Erythroblast (primary cell): ENCODE results near the gene SHLD1.

Experiments
- GATA1 ChIP-seq: IDR thresholded peaks from 2 replicates; pipeline ENCODE4 v1.6.1; 2011; ENCODE audit warnings: low read depth, mild to moderate bottlenecking, control low read depth, low read length, moderate library complexity
- POLR2A ChIP-seq: IDR thresholded peaks from 2 replicates; pipeline ENCODE4 v1.6.1; 2011; ENCODE audit warnings: mild to moderate bottlenecking, low read length

DNA sequence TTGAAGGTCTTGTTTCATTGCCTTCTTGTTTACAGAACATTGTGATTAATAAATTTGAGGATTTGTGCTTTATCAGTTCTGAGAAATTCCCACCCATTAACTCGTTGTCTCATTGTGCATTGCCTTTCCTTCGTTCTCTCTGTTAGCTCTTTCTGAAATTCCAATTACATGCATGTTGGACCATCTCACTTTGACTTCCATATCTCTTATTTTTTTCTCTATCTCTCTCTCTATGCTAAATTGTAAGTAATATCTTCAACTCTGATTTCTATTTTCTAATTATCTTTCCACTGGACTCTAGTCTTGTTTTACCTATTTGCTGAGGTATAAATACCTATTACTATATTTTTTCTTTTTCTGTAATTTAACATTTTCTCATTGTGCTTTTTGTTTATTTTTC lies 92.3 kb downstream of the SHLD1 start:
- TF ChIP-seq POLR2A (no peak), GATA1 (no peak)
